Naive thymus-derived CD4-positive, alpha-beta T cell (primary cell): Measurements from ENCODE around the gene SLC37A1. TPM values are rescaled to one million over a fixed set of nuclear protein-coding genes. Genes with fewer than 3 reads are reported as not detected.

Experiments used
- ATAC-seq: fragments of 150-1000 bp; cut with Tn5 transposase; 2 replicates; pipeline ENCODE4 v1.10.0; 2021; ENCODE audit warnings: mild to moderate bottlenecking, moderate library complexity
- CTCF ChIA-PET: fragments of 350-600 bp; sonication (Branson Sonifier 250); formaldehyde crosslinking; loops from one replicate; lab custom pipeline; 2021; ENCODE audit warnings: antibody characterized with exemption; lab: Charles Lee
- POLR2A ChIA-PET: fragments of 350-600 bp; sonication (Branson Sonifier 250); formaldehyde crosslinking; loops from one replicate; lab custom pipeline; 2021; ENCODE audit warnings: antibody characterized with exemption, inconsistent platforms; lab: Charles Lee
- DNase-seq, 9 donors: peaks; one replicate each; pipeline versions ENCODE4 v3.0.0 to v3.0.0-alpha.2; 2020 to 2022; ENCODE audit warnings: mixed read lengths in 1 of 9
- H3K27ac ChIP-seq: one replicate; pipeline ENCODE4 v1.7.0; 2013; ENCODE audit warnings: mild to moderate bottlenecking, low read depth, low read length, moderate library complexity
- H3K27me3 ChIP-seq, 2 donors: one replicate each; pipeline ENCODE4 v1.7.0; 2013; ENCODE audit warnings: low read length in 2 of 2, mild to moderate bottlenecking in 2 of 2, moderate library complexity in 2 of 2; ENCODE audit not compliant: control insufficient read depth in 2 of 2, insufficient read depth in 2 of 2
- H3K36me3 ChIP-seq, 3 experiments: 1 replicate in 2 of 3; 2 replicates in 1 of 3; pipeline ENCODE4 v1.7.0; 2013; ENCODE audit warnings: low read length in 3 of 3, mild to moderate bottlenecking in 3 of 3, moderate library complexity in 1 of 3; ENCODE audit not compliant: insufficient read depth in 3 of 3, control insufficient read depth in 2 of 3
- H3K4me1 ChIP-seq, 2 donors: one replicate each; pipeline ENCODE4 v1.7.0; 2013; ENCODE audit warnings: low read length in 2 of 2, mild to moderate bottlenecking in 2 of 2, moderate library complexity in 1 of 2; ENCODE audit not compliant: control insufficient read depth in 2 of 2, insufficient read depth in 2 of 2
- H3K4me3 ChIP-seq: 2 replicates; pipeline ENCODE4 v1.7.0; 2013; ENCODE audit warnings: mild to moderate bottlenecking, low read length
- H3K9me3 ChIP-seq, 3 experiments: 1 replicate in 2 of 3; 2 replicates in 1 of 3; pipeline ENCODE4 v1.7.0; 2013; ENCODE audit warnings: low read length in 3 of 3; ENCODE audit not compliant: control insufficient read depth in 2 of 3
- H3K27ac Mint-ChIP-seq, 9 donors: one replicate each; pipeline ENCODE4 v1.8.0; 2020 to 2022; ENCODE audit warnings: mixed read lengths in 9 of 9, mild to moderate bottlenecking in 8 of 9, moderate library complexity in 5 of 9, inconsistent platforms in 2 of 9
- H3K27me3 Mint-ChIP-seq, 5 donors: one replicate each; pipeline ENCODE4 v1.8.0; 2021 to 2022; ENCODE audit warnings: mixed read lengths in 5 of 5, mild to moderate bottlenecking in 1 of 5
- H3K36me3 Mint-ChIP-seq, 5 donors: one replicate each; pipeline ENCODE4 v1.8.0; 2020 to 2022; ENCODE audit warnings: mixed read lengths in 5 of 5, mild to moderate bottlenecking in 3 of 5, inconsistent platforms in 1 of 5
- H3K4me1 Mint-ChIP-seq, 7 donors: one replicate each; pipeline ENCODE4 v1.8.0; 2020 to 2022; ENCODE audit warnings: mixed read lengths in 7 of 7, mild to moderate bottlenecking in 3 of 7, inconsistent platforms in 1 of 7
- H3K4me3 Mint-ChIP-seq, 10 donors: one replicate each; pipeline ENCODE4 v1.8.0; 2020 to 2022; ENCODE audit warnings: mild to moderate bottlenecking in 10 of 10, mixed read lengths in 10 of 10, moderate library complexity in 6 of 10, inconsistent platforms in 2 of 10
- H3K9me3 Mint-ChIP-seq, 11 donors: one replicate each; pipeline ENCODE4 v1.8.0; 2020 to 2022; ENCODE audit warnings: mixed read lengths in 11 of 11, mild to moderate bottlenecking in 4 of 11, inconsistent platforms in 1 of 11, moderate library complexity in 1 of 11
- intact Hi-C, 2 donors: fragments of 100-400 bp; cut with micrococcal nuclease; formaldehyde crosslinking; loops; one replicate each; pipeline ENCODE4 v1.15.1; 2023
- polyA plus RNA-seq, 2 donors: library from polyadenylated mRNA; unstranded; fragments of 300-500 nt; fragmentation: Illumina TruSeq; gene quantifications; one replicate each; pipeline ENCODE4 v1.2.3, GENCODE V29; 2021
- total RNA-seq, 6 experiments: library from RNA in 5 of 6; stranded (reverse) in 5 of 6; gene quantifications; 1 replicate in 5 of 6; 2 replicates in 1 of 6; pipeline ENCODE4 v1.2.3 and lab custom pipeline; 2021 to 2026

Gene SLC37A1
- total and polyA plus RNA-seq, 7 experiments from 2014 or later: 4.4 to 23.2 (median 15.8) TPM

- Mint-ChIP-seq H3K4me1 (peaks cover 11 to 30% (median 26%) of the 10 kb centered on the region in 7 donors), H3K9me3 (no peaks in the 10 kb centered on the region), H3K27ac (peak overlapping the region in 2 of 9 donors; percentile 43 to 59), H3K36me3 (no peaks in the 10 kb centered on the region), H3K27me3 (peaks cover 0 to 21% (median 0%) of the 10 kb centered on the region in 5 donors), H3K4me3 (peak overlapping the region in 5 of 10 donors; percentile 90 to 96 (median 94))
- intact Hi-C loops: loop anchor here (5.0 kb wide), 4 partner anchors 78 to 1167 kb away; partner anchors contain the start of gene UBASH3A (in 1 of the 2)
- ChIA-PET POLR2A (interaction anchor here (1.0 kb wide), 1 partner anchor 40 kb away, joined by 3 read pairs; no protein-coding TSS in a partner anchor), CTCF (no interaction called here)
- H3K4me1 ChIP-seq: peaks cover 11 to 15% of the 10 kb centered on the region in 2 donors
- H3K36me3 ChIP-seq: no peaks in the 10 kb centered on the region
- ATAC-seq (no peak), DNase-seq (no peak)
- H3K9me3 ChIP-seq: no peaks in the 10 kb centered on the region
- H3K27me3 ChIP-seq: no peaks in the 10 kb centered on the region
- no peak overlapping the region for H3K4me3 ChIP-seq
- no peak overlapping the region for H3K27ac ChIP-seq
Observed at GRCh38 chr21:42495027-42495426, 18.6 kb upstream of the SLC37A1 start.

GRCh38 chr21:42495765-42496119 is 17.9 kb upstream of the SLC37A1 start:
- Histone ChIP-seq H3K9me3 (no peaks in the 10 kb centered on the region), H3K4me1 (peaks cover 11 to 15% of the 10 kb centered on the region in 2 donors), H3K27ac (peak overlapping the region; percentile 93), H3K4me3 (peak overlapping the region; percentile 91), H3K36me3 (no peaks in the 10 kb centered on the region), H3K27me3 (no peaks in the 10 kb centered on the region)
- H3K27ac Mint-ChIP-seq: peak overlapping the region; percentile 18 to 98 (median 92)
- no peaks in the 10 kb centered on the region for H3K9me3 Mint-ChIP-seq
- POLR2A ChIA-PET: interaction anchor here (1.0 kb wide), 1 partner anchor 41 kb away, joined by 3 read pairs; no protein-coding TSS in a partner anchor
- CTCF ChIA-PET: interaction anchor here (1.0 kb wide), 1 partner anchor 17 kb away, joined by 3 read pairs; no protein-coding TSS in a partner anchor
- H3K27me3 Mint-ChIP-seq: peaks cover 0 to 27% (median 0%) of the 10 kb centered on the region in 5 donors
- intact Hi-C loops: loop anchor here (1.0 to 5.0 kb wide), 13 partner anchors 19 to 1167 kb away; partner anchors contain the start of genes NDUFV3 (in 1 of the 2), UBASH3A (in 1 of the 2) and WDR4 (in 1 of the 2)
- peak overlapping the region; percentile 85 to 96 (median 92) for H3K4me3 Mint-ChIP-seq
- DNase-seq (no peak), ATAC-seq (no peak)
- peaks cover 11 to 30% (median 26%) of the 10 kb centered on the region in 7 donors for H3K4me1 Mint-ChIP-seq
- no peaks in the 10 kb centered on the region for H3K36me3 Mint-ChIP-seq

- no peaks in the 10 kb centered on the region for H3K27me3 ChIP-seq
- CTCF ChIA-PET: interaction anchor here (1.0 kb wide), 1 partner anchor 17 kb away, joined by 3 read pairs; no protein-coding TSS in a partner anchor
- H3K9me3 ChIP-seq: no peaks in the 10 kb centered on the region
- no peaks in the 10 kb centered on the region for H3K36me3 ChIP-seq
- peaks cover 0 to 26% (median 0%) of the 10 kb centered on the region in 5 donors for H3K27me3 Mint-ChIP-seq
- peaks cover 11 to 15% of the 10 kb centered on the region in 2 donors for H3K4me1 ChIP-seq
- H3K4me3 ChIP-seq: peak within 1 kb of the TSS; percentile 91
- peak within 1 kb of the TSS; percentile 18 to 98 (median 92) for H3K27ac Mint-ChIP-seq
- H3K4me1 Mint-ChIP-seq: peaks cover 11 to 30% (median 26%) of the 10 kb centered on the region in 7 donors
- H3K27ac ChIP-seq: peak within 1 kb of the TSS; percentile 93
- H3K4me3 Mint-ChIP-seq: peak within 1 kb of the TSS; percentile 85 to 96 (median 92)
- POLR2A ChIA-PET: interaction anchor here (1.0 to 1.3 kb wide), 3 partner anchors 10 to 41 kb away, joined by 3 to 4 read pairs (median 4); no protein-coding TSS in a partner anchor
- no peaks in the 10 kb centered on the region for H3K9me3 Mint-ChIP-seq
- H3K36me3 Mint-ChIP-seq: no peaks in the 10 kb centered on the region
- peak; percentile 96 to 99 (median 99) for DNase-seq
- peak; percentile 98 for ATAC-seq
- intact Hi-C loops: loop anchor here (1.0 to 5.0 kb wide), 13 partner anchors 18 to 1166 kb away; partner anchors contain the start of genes NDUFV3 (in 1 of the 2), UBASH3A (in 1 of the 2) and WDR4 (in 1 of the 2)
Observed at GRCh38 chr21:42496120-42496838, 17.4 kb upstream of the SLC37A1 start, which contains the start of gene RSPH1. TSS of gene RSPH1 (minus strand) at chr21:42496224. CDS start at chr21:42496186, 38 bp downstream.

GRCh38 chr21:42496839-42497202 is 16.8 kb upstream of the SLC37A1 start:
- peaks cover 0 to 28% (median 0%) of the 10 kb centered on the region in 5 donors for H3K27me3 Mint-ChIP-seq
- Histone ChIP-seq H3K36me3 (no peaks in the 10 kb centered on the region), H3K27me3 (no peaks in the 10 kb centered on the region), H3K9me3 (no peaks in the 10 kb centered on the region), H3K27ac (peak overlapping the region; percentile 93), H3K4me3 (peak overlapping the region; percentile 91), H3K4me1 (peaks cover 11 to 15% of the 10 kb centered on the region in 2 donors)
- DNase-seq: no peak
- ChIA-PET CTCF (interaction anchor here (1.0 kb wide), 1 partner anchor 16 kb away, joined by 3 read pairs; no protein-coding TSS in a partner anchor), POLR2A (interaction anchor here (0.6 to 1.3 kb wide), 3 partner anchors 9 to 326 kb away, joined by 4 read pairs; no protein-coding TSS in a partner anchor)
- H3K4me3 Mint-ChIP-seq: peak overlapping the region; percentile 85 to 96 (median 92)
- H3K36me3 Mint-ChIP-seq: no peaks in the 10 kb centered on the region
- ATAC-seq: no peak
- no peaks in the 10 kb centered on the region for H3K9me3 Mint-ChIP-seq
- peak overlapping the region; percentile 18 to 98 (median 92) for H3K27ac Mint-ChIP-seq
- intact Hi-C loops: loop anchor here (1.0 to 5.0 kb wide), 13 partner anchors 17 to 1165 kb away; partner anchors contain the start of genes NDUFV3 (in 1 of the 2), UBASH3A (in 1 of the 2) and WDR4 (in 1 of the 2)
- peaks cover 11 to 28% (median 25%) of the 10 kb centered on the region in 7 donors for H3K4me1 Mint-ChIP-seq

GRCh38 chr21:42498012-42498411 is 15.6 kb upstream of the SLC37A1 start:
- CTCF ChIA-PET: interaction anchor here (0.5 kb wide), 1 partner anchor 116 kb away, joined by 3 read pairs; no protein-coding TSS in a partner anchor
- intact Hi-C loops: loop anchor here (5.0 kb wide), 4 partner anchors 81 to 1164 kb away; partner anchors contain the start of gene UBASH3A (in 1 of the 2)
- H3K27ac ChIP-seq: no peak overlapping the region

More at GRCh38 chr21:42498012-42498411, 15.6 kb upstream of the SLC37A1 start:
- POLR2A ChIA-PET: interaction anchor here (1.2 kb wide), 1 partner anchor 16 kb away, joined by 3 read pairs; no protein-coding TSS in a partner anchor
- H3K9me3 Mint-ChIP-seq: no peaks in the 10 kb centered on the region
- peaks cover 11 to 15% of the 10 kb centered on the region in 2 donors for H3K4me1 ChIP-seq
- H3K4me1 Mint-ChIP-seq: peaks cover 11 to 19% (median 15%) of the 10 kb centered on the region in 7 donors
- H3K27ac Mint-ChIP-seq: peak overlapping the region in 1 of 9 donors; percentile 66
- ATAC-seq (no peak), DNase-seq (no peak)
- H3K4me3 ChIP-seq: no peak overlapping the region
- H3K36me3 Mint-ChIP-seq: no peaks in the 10 kb centered on the region
- no peak overlapping the region for H3K4me3 Mint-ChIP-seq
- H3K9me3 ChIP-seq: no peaks in the 10 kb centered on the region
- peaks cover 0 to 29% (median 0%) of the 10 kb centered on the region in 5 donors for H3K27me3 Mint-ChIP-seq
- no peaks in the 10 kb centered on the region for H3K36me3 ChIP-seq
- H3K27me3 ChIP-seq: no peaks in the 10 kb centered on the region
